Uterus (tissue), 4 donors: ENCODE measurements around the gene LIF. TPM values are rescaled to one million over a fixed set of nuclear protein-coding genes. Genes with fewer than 3 reads are reported as not detected.

Experiments used
- DNase-seq, 2 donors: peaks; one replicate each; pipeline ENCODE4 v3.0.0-alpha.2; 2019 to 2020
- H3K27ac ChIP-seq, 2 donors: fragments of 200-600 bp; sonication (generic); 1 replicate in 1 of 2; 2 replicates in 1 of 2; pipeline ENCODE4 v1.5.1; 2016 to 2018
- H3K27me3 ChIP-seq, 2 donors: fragments of 200-600 bp; sonication (generic); one replicate each; pipeline ENCODE4 v1.5.1; 2018 to 2019; ENCODE audit warnings: control low read depth in 1 of 2
- H3K36me3 ChIP-seq, 2 donors: fragments of 200-600 bp; sonication (generic); one replicate each; pipeline ENCODE4 v1.5.1; 2019; ENCODE audit warnings: control low read depth in 1 of 2
- H3K4me1 ChIP-seq, 2 donors: fragments of 200-600 bp; sonication (generic); one replicate each; pipeline ENCODE4 v1.5.1; 2018 to 2019; ENCODE audit warnings: control low read depth in 1 of 2
- H3K4me3 ChIP-seq, 2 donors: fragments of 200-600 bp; sonication (generic); 1 replicate in 1 of 2; 2 replicates in 1 of 2; pipeline ENCODE4 v1.5.1; 2018 to 2019; ENCODE audit warnings: mild to moderate bottlenecking in 1 of 2
- H3K9me3 ChIP-seq, 2 donors: fragments of 200-600 bp; sonication (generic); one replicate each; pipeline ENCODE4 v1.5.1; 2019; ENCODE audit warnings: control low read depth in 1 of 2
- CTCF ChIP-seq, 4 experiments: fragments of 200-600 bp in 2 of 4; fragments of 450-650 bp in 2 of 4; sonication (generic) in 2 of 4; IDR thresholded peaks; one replicate each; pipeline ENCODE4 v1.5.1; 2016 to 2019; ENCODE audit warnings: antibody characterized with exemption in 4 of 4, mild to moderate bottlenecking in 2 of 4, moderate library complexity in 1 of 4
- POLR2A ChIP-seq, 2 donors: fragments of 450-650 bp; IDR thresholded peaks; one replicate each; pipeline ENCODE4 v1.6.1; 2016; ENCODE audit warnings: antibody characterized with exemption in 2 of 2, mild to moderate bottlenecking in 1 of 2, moderate library complexity in 1 of 2
- intact Hi-C: fragments of 100-400 bp; cut with DNase I; formaldehyde crosslinking; loops from one replicate; pipeline ENCODE4 v1.15.1; 2023; ENCODE audit warnings: low total_unique reads
- total RNA-seq, 4 donors: library from RNA; depleted of rRNA in 3 of 4; stranded (reverse); fragments of >200 nt in 3 of 4; gene quantifications; one replicate each; pipeline versions ENCODE4 v1.1.0 to v1.2.4, GENCODE V29; 2014 to 2023
- donor health status: DM: yes; HTN: yes; CAD: no.

Gene LIF
- total RNA-seq, 4 donors from 2014 or later, result under 0.01 to 3.0 (median 1.5) TPM; not detected in 1

GRCh38 chr22:30209642-30210041, 36.9 kb downstream of the LIF start:
- Histone ChIP-seq H3K27me3 (no peaks in the 10 kb centered on the region), H3K36me3 (no peaks in the 10 kb centered on the region), H3K27ac (peak overlapping the region; percentile 87 to 91), H3K4me3 (no peak overlapping the region), H3K9me3 (no peaks in the 10 kb centered on the region), H3K4me1 (peaks cover 17 to 24% of the 10 kb centered on the region in 2 donors)
- TF ChIP-seq POLR2A (IDR thresholded peaks at IDR 0.05) (no peak), CTCF (IDR thresholded peaks at IDR 0.05) (no peak)
- intact Hi-C loops, result no loop called here
- no peak for DNase-seq

GRCh38 chr22:30208631-30209603, 37.6 kb downstream of the LIF start:
- H3K36me3 ChIP-seq, result no peaks in the 10 kb centered on the region
- peak overlapping the region; percentile 87 to 91 for H3K27ac ChIP-seq
- peaks cover 17 to 24% of the 10 kb centered on the region in 2 donors for H3K4me1 ChIP-seq
- no peaks in the 10 kb centered on the region for H3K27me3 ChIP-seq
- peak in 1 of 2 donors; percentile 8 for TF ChIP-seq POLR2A (IDR thresholded peaks at IDR 0.05)
- TF ChIP-seq CTCF (IDR thresholded peaks at IDR 0.05), result no peak
- H3K4me3 ChIP-seq, result no peak overlapping the region
- DNase-seq, result peak; percentile 87 to 88
- no peaks in the 10 kb centered on the region for H3K9me3 ChIP-seq
- intact Hi-C loops, result no loop called here

- Histone ChIP-seq H3K4me3 (no peak overlapping the region), H3K27ac (peak overlapping the region; percentile 87 to 91), H3K36me3 (no peaks in the 10 kb centered on the region), H3K4me1 (peaks cover 17 to 24% of the 10 kb centered on the region in 2 donors), H3K27me3 (no peaks in the 10 kb centered on the region), H3K9me3 (no peaks in the 10 kb centered on the region)
- TF ChIP-seq CTCF (IDR thresholded peaks at IDR 0.05) (no peak), POLR2A (IDR thresholded peaks at IDR 0.05) (no peak)
- intact Hi-C loops, result no loop called here
- peak; percentile 65 to 69 for DNase-seq
Measured at GRCh38 chr22:30206944-30207343, 39.6 kb downstream of the LIF start.

GRCh38 chr22:30205281-30206115, 41.1 kb downstream of the LIF start:
- peaks cover 17 to 24% of the 10 kb centered on the region in 2 donors for H3K4me1 ChIP-seq
- H3K27ac ChIP-seq, result peak overlapping the region; percentile 25 to 87
- no peak overlapping the region for H3K4me3 ChIP-seq
- DNase-seq, result peak; percentile 66 to 72
- intact Hi-C loops, result no loop called here
- no peak for TF ChIP-seq CTCF (IDR thresholded peaks at IDR 0.05)
- no peak for TF ChIP-seq POLR2A (IDR thresholded peaks at IDR 0.05)
- H3K9me3 ChIP-seq, result no peaks in the 10 kb centered on the region
- H3K36me3 ChIP-seq, result no peaks in the 10 kb centered on the region
- no peaks in the 10 kb centered on the region for H3K27me3 ChIP-seq
